AG09309 (cell line): ENCODE results near the gene EGF.

Experiments used
- DNase-seq: peaks from one replicate; pipeline ENCODE4 v3.0.0-alpha.2; 2010; ENCODE audit warnings: low read depth
- H3K4me3 ChIP-seq: 2 replicates; pipeline ENCODE4 v1.5.1; 2011; ENCODE audit warnings: mild to moderate bottlenecking, low read depth, low read length, moderate library complexity; ENCODE audit not compliant: control insufficient read depth
- CTCF ChIP-seq: IDR thresholded peaks from 2 replicates; pipeline ENCODE4 v1.5.1; 2011; ENCODE audit warnings: mild to moderate bottlenecking, low read depth, low read length, inconsistent platforms; ENCODE audit not compliant: insufficient read depth, control insufficient read depth; ENCODE audit errors: missing control alignments

Gene EGF

DNA sequence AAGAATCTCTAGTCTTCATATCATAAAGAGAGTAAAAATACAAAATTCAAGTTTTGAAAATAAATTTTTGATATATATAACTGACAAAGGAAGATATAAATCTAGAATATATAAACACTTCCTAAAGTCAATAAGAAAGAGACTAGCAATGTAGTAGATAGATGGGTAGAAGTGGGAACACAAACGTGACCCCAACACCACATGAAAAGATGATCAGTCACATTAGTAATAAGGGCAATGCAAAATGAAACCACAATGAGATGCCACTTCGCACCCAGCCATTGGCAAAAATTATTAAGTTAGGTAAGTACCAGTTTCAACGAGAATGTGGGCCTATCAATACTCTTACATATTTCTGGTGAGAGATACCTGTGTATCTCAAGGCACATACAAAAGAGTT, 106.5 kb downstream of the EGF start:
- no peak for DNase-seq
- TF ChIP-seq CTCF: no peak
- H3K4me3 ChIP-seq: no peak overlapping the region

DNA sequence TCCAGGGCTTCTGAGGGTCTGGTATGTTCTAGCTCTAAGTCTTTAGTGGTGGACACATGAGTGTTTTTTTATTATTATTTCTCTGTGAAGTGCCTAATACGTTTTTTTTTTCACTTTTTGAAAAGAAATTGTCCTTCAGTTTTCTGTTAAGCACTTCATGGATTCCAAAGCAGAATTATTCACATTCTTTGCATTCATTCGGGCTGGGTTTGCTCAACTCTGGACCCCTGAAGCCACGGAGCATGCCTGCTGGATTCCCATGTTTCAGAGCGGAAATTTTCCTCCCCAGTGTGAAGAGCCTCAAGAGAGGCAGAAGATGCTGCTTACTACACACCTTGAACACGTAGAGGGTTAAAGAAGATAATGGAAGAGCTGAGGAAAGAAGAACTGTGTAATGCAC, 107.5 kb downstream of the EGF start:
- no peak overlapping the region for H3K4me3 ChIP-seq
- no peak for TF ChIP-seq CTCF
- DNase-seq: no peak

GRCh38 chr4:110020646-110021443, 108.2 kb downstream of the EGF start:
- H3K4me3 ChIP-seq: no peak overlapping the region
- TF ChIP-seq CTCF: no peak
- DNase-seq: no peak

DNA sequence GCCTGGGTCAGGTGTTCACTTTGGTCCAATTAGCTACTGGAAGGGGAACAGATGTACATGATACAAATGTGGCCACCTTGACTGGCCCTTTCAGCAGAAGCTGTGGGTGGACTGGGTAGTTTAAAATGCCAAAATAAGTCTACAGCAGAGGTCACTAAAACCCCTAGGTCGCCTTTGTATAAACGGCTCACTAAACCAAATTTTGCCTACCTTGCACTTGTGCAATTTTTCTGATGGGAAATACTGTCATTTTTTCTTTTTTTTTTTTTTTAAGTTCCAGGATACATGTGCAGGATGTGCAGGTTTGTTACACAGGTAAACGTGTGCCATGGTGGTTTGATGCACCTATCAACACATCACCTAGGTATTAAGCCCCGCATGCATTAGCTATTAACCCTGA, 109.8 kb downstream of the EGF start:
- DNase-seq: no peak
- TF ChIP-seq CTCF: no peak
- H3K4me3 ChIP-seq: no peak overlapping the region

GRCh38 chr4:110025056-110025455, 112.4 kb downstream of the EGF start:
- H3K4me3 ChIP-seq: no peak overlapping the region
- no peak for DNase-seq
- TF ChIP-seq CTCF: no peak

DNA sequence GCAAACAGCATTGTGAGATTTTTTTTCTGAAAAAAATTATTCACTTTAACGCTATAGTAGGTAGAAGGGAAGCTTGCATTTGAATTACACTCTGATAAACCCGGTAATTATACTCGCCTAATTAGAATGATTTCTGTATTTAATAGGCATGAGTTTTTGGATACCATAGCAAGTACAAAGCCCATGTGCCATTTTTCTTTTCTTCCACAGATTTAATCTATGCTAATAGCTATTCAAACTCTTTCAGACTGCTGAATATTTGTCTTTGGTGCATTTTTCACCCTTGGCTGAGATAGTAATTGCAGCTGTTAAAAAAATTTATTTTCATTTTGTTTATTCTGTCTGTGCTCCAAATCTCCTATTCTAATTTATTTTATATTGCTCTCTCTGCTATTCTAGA, 113.0 kb downstream of the EGF start:
- DNase-seq: no peak
- TF ChIP-seq CTCF: no peak

More for the DNA sequence above, 113.0 kb downstream of the EGF start:
- H3K4me3 ChIP-seq: no peak overlapping the region
